AG10803 (cell line): ENCODE data around the gene MEMO1.
A peak's percentile ranks its signal among the peaks of the same experiment; 100 is the strongest.
"Not testable (repeated sequence)": the region's sequence is repeated elsewhere in the genome, so short reads cannot be mapped to it uniquely, and the experiment has no call there.

Source experiments
- DNase-seq: peaks from one replicate; pipeline ENCODE4 v3.0.0; 2010; ENCODE audit warnings: low read depth
- H3K4me3 ChIP-seq: 2 replicates; pipeline ENCODE4 v1.5.1; 2011; ENCODE audit warnings: mild to moderate bottlenecking, low read length, control low read depth
- CTCF ChIP-seq: conservative IDR thresholded peaks from 2 replicates; pipeline ENCODE4 v1.5.1; 2011; ENCODE audit warnings: mild to moderate bottlenecking, low read length, control low read depth, inconsistent platforms

The MEMO1 gene

GRCh38 chr2:31979956-31980355, 30.9 kb downstream of the MEMO1 start:
- no peak overlapping the region for H3K4me3 ChIP-seq
- TF ChIP-seq CTCF, result no peak
- peak; percentile 18 for DNase-seq

GRCh38 chr2:31979018-31979417, 31.8 kb downstream of the MEMO1 start:
- TF ChIP-seq CTCF, result no peak
- H3K4me3 ChIP-seq, result no peak overlapping the region
- no peak for DNase-seq

- no peak for DNase-seq
- TF ChIP-seq CTCF, result no peak
- no peak overlapping the region for H3K4me3 ChIP-seq
These were observed 32.4 kb downstream of the MEMO1 start for GRCh38 chr2:31978436-31978835.

- H3K4me3 ChIP-seq, result no peak overlapping the region
- no peak for DNase-seq
- no peak for TF ChIP-seq CTCF
These were observed 37.1 kb downstream of the MEMO1 start for GRCh38 chr2:31973665-31974064.

- DNase-seq, result no peak
- TF ChIP-seq CTCF, result no peak
- no peak overlapping the region for H3K4me3 ChIP-seq
These were observed 38.7 kb downstream of the MEMO1 start for GRCh38 chr2:31972059-31972458.

GRCh38 chr2:31969178-31969577, 41.6 kb downstream of the MEMO1 start:
- no peak for DNase-seq
- H3K4me3 ChIP-seq, result no peak overlapping the region
- no peak for TF ChIP-seq CTCF

- TF ChIP-seq CTCF, result no peak
- peak; percentile 15 for DNase-seq
- H3K4me3 ChIP-seq, result no peak overlapping the region
These were observed 43.0 kb downstream of the MEMO1 start for GRCh38 chr2:31967790-31968189.

- not testable (repeated sequence) for DNase-seq, H3K4me3 ChIP-seq
These were observed 44.4 kb downstream of the MEMO1 start for GRCh38 chr2:31966402-31966801.
